ENCODE results near the gene POU2AF1. TPM values are rescaled to one million over a fixed set of nuclear protein-coding genes. Genes with fewer than 3 reads are reported as not detected.
"Not testable (repeated sequence)": the region's sequence is repeated elsewhere in the genome, so short reads cannot be mapped to it uniquely, and the experiment has no call there.

POU2AF1 gene
- total RNA-seq, 1 donor from 2014 or later, result not detected

GRCh38 chr11:111344032-111344431 is 35.0 kb downstream of the POU2AF1 start:
- DNase-seq, result no peak

GRCh38 chr11:111342329-111342728 is 36.7 kb downstream of the POU2AF1 start:
- DNase-seq, result no peak

GRCh38 chr11:111339758-111340388 is 39.2 kb downstream of the POU2AF1 start:
- no peak for DNase-seq

GRCh38 chr11:111336582-111337256 is 42.4 kb downstream of the POU2AF1 start:
- DNase-seq, result no peak

GRCh38 chr11:111336062-111336461 is 43.0 kb downstream of the POU2AF1 start:
- DNase-seq, result no peak

GRCh38 chr11:111335549-111335948 is 43.5 kb downstream of the POU2AF1 start:
- DNase-seq, result no peak

GRCh38 chr11:111334532-111335502 is 44.3 kb downstream of the POU2AF1 start:
- DNase-seq, result no peak

GRCh38 chr11:111331711-111332479 is 47.2 kb downstream of the POU2AF1 start:
- no peak for DNase-seq

- no peak for DNase-seq
These were observed 48.7 kb downstream of the POU2AF1 start for GRCh38 chr11:111330234-111330893.

- DNase-seq, result peak; percentile 1
These were observed 49.5 kb downstream of the POU2AF1 start for GRCh38 chr11:111329306-111330204.

GRCh38 chr11:111327908-111328624 is 51.0 kb downstream of the POU2AF1 start:
- DNase-seq, result no peak

GRCh38 chr11:111326824-111327223 is 52.3 kb downstream of the POU2AF1 start:
- no peak for DNase-seq

- no peak for DNase-seq
These were observed 53.8 kb downstream of the POU2AF1 start for GRCh38 chr11:111325259-111325658.

- DNase-seq, result peak; percentile 5
These were observed 54.8 kb downstream of the POU2AF1 start for GRCh38 chr11:111324277-111324720.

- DNase-seq, result no peak
These were observed 56.5 kb downstream of the POU2AF1 start for GRCh38 chr11:111322534-111322933.

GRCh38 chr11:111320728-111321568 is 58.1 kb downstream of the POU2AF1 start:
- DNase-seq, result no peak

GRCh38 chr11:111320199-111320598 is 58.9 kb downstream of the POU2AF1 start:
- not testable (repeated sequence) for DNase-seq

- DNase-seq, result no peak
These were observed 59.8 kb downstream of the POU2AF1 start for GRCh38 chr11:111319296-111319695.

- no peak for DNase-seq
These were observed 67.0 kb downstream of the POU2AF1 start for GRCh38 chr11:111312076-111312475.
